Activated T-helper 1 cell treated with anti-CD3 and anti-CD28 coated beads, Interleukin-2, amount 50 U/mL, for 16 hours (primary cell): ENCODE results near the gene HTR5A.
"Not testable (repeated sequence)": the region's sequence is repeated elsewhere in the genome, so short reads cannot be mapped to it uniquely, and the experiment has no call there.

Experiments used
- DNase-seq, 2 donors: peaks; one replicate each; pipeline ENCODE4 v3.0.0-alpha.2; 2020; ENCODE audit warnings: low read depth in 1 of 2, low spot score in 1 of 2

Gene HTR5A

DNA sequence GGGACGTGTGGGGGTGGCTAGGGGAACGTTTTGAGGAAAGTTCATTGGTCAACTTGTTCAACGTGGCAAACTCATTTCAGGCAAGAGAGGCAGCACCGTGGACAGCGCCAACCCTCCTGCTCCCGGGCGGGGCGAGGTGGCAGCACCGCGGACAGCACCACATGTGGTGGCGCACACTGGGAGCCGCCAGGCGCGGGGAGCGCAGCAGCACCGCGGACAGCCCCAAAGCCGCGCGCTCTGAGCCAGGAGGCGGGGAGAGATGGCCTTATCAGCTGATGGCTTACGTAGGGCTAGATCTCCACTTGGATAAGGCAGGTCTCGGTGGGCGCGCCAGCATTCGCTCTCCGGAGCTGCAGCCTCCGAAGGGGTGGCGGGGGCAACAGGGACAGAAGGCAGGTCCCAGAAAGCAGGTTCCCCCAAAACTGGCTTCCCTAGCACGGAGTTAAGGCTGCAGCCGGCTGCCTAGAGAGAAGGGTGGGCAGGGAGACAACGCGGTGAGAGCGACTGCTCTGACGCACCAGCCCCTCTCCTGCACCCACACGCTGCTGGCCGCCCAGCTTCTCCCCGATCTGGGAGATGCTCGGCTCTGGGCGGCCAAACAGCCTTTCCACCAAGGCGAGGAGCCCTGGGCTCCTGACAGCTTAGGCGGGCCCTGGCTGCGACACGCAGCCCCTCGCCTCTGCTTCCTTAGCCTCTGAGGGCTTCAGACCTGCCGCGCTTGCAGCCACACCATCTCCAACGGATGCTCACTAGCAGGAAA, at the start of gene HTR5A:
HTR5A (plus strand) TSS at position 333 of the 760 bp plus-strand sequence. CDS start 576 bp downstream, outside the sequence.
- peak; percentile 40 to 45 for DNase-seq

DNA sequence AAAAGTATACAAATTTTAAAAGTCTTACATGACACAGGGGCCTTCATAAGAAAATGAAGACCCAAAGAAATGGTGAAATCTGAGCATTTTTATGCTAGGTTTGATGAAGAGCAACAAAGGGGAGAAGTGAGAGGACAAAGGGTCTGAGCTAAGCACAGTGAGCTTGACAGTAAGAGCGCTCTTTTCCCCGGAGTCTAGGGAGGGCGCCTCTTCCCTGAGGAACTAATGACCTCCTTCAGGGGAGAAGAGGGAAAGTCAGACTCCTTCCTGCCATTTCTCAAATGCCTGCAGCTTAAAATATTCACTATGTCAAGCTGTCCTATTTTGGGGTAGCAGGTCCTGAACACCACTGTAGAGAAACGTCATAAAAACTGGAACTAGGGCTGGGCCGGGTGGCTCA, 49.1 kb upstream of the HTR5A start:
- no peak for DNase-seq

DNA sequence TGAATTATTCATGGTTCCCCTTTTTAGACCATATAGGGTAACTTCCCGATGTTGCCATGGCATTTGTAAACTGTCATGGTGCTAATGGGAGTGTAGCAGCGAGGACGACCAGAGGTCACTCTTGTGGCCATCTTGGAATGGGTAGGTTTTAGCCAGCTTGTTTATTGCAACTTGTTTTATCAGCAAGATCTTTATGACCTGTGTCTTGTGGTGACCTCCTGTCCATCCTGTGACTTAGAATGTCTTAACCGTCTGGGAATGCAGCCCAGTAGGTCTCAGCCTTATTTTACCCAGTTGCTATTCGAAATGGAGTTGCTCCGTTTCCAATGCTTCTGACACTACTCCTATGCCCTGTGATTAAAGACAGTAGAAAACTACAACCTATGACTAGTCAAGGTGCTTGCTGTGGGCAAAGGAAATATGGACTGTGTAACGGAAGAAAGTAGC, 48.4 kb upstream of the HTR5A start:
- no peak for DNase-seq

DNA sequence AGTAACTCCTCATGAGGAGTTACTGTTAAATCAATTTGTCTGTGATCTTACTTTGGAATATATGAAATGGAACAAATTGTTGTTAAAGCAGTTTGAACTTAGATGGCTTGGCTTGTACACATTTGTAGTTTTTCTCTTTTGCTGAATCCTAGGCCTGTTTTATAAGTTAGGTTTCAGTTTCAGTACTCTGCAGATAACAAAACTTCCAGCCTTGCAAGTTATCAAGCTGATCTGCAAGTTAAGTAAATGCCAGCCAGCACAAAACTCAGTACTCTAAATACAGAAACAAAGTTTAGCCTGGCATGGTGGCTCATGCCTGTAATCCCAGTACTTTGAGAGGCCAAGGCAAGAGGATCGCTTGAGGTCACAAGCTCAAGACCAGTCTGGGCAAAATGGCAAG, 42.2 kb upstream of the HTR5A start:
- no peak for DNase-seq

DNA sequence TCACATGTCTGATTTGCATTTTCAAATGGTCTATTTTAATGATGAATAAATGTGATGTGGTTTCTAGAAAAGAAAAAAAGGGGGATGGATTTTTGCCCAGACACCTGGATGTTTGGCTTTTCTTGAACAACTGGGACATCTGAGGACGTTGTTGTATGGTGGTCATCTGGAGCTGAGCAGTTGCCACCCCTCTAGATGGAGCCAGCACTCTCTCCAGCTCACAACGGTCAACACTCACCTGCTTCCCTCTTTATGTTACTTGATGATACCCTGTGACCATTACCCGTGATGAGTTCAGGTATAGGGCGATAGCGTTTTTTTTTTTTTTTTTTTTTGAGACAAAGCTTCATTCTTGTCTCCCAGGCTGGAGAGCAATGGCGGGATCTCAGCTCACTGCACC, 37.1 kb upstream of the HTR5A start:
- no peak for DNase-seq

DNA sequence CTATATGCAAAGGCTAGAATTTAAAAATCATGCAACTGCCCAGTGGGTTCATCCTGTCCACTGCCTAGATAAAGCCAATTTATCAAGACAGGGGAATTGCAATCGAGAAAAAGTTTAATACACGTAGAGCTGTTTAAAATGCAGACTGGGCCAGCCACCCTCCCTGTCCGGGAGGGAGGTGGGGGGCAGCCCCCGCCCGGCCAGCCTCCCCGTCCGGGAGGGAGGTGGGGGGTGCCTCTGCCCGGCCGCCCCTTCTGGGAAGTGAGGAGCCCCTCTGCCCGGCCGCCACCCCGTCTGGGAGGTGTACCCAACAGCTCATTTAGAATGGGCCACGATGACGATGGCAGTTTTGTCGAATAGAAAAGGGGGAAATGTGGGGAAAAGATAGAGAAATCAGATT, 35.6 kb upstream of the HTR5A start:
- not testable (repeated sequence) for DNase-seq

DNA sequence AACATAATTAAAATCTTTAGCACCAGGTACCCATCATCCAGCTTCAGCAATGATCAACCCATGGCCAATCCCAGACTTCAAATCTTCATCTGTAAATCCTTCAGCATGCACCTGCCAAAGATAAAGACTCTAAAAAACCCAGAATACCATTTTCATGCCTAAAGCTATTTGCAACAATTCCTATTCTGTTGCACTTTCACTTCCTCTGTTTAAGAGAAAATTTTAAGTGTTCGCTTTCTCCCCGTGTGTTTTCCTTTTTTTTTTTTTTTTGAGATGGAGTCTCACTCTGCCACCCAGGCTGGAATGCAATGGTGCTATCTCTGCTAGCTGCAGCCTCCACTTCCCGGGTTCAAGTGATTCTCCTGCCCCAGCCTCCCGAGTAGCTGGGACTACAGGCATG, 31.8 kb upstream of the HTR5A start:
- no peak for DNase-seq

DNA sequence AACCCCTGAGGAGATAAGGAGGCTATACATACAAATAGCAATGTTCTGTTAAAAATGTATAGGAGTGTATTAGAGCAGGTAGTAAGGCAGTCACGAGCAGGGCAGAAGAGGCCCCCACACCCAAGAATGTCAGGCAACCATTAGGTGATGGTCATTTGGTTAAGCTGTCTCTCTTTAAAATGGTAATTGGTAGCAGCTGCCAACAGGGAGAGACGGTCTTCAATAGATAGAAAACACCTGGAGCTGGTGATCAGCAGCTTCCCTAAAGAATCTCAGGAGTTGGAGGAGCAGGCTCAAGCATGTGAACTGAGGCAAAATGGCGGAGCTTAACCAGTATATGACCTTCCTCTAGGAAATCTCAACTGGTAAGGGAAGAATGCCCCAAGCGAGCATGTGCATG, 26.4 kb upstream of the HTR5A start:
- no peak for DNase-seq

DNA sequence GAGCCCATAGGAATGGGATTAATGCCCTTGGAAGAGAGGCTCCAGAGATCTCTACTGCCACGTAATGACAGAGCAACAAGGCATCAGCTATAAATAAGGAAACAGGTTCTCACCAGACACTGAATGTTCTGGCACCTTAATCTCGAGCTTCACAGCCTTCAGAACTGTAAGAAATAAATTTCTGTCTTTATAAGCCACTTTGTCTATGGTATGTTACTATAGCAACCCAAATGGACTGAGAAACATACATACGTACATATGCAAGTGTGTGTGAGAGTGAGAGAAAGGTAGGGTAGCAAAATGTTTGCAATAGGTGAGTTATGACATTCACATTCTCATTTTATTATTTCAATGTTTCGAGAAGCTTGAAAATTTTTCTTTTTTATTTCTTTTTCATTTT, 22.1 kb upstream of the HTR5A start:
- no peak for DNase-seq

DNA sequence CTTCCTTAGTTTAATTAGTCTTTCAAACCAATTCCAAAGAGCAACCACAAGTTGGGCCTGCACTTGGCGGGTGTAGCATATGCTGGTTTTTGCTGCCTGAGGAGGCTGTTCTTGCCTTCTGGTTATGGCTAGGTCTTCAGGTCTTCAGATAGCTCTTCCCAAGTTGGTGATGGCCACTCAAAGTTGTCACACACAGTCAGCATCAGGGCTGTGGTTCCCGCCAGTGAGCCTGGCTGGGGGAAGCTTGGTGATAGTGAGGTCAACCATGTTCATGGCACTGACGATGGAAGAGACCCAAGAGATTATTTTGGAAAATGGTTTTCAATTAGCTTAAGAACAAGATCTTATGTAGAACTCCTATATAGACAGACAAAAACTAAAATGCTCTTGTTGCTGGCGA, 18.8 kb upstream of the HTR5A start:
- no peak for DNase-seq

DNA sequence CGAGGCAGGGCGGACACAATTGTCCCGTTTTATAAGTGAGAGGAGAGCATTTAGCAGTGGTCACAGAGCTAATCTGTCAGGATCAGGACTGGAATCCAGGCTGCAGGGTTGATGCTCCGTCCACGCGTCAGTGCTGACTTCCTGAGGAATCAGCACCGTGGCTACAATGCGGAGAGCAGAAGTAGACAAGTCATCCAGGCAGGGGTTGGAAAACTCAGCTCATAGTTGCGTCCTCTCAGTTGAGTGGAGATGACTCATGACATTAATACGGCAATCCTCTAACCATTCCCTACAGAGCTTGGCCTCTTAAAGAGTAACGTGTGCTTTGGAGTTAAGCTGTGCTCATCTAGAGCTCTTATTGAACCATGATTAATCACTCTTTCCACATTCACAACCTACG, 17.1 kb upstream of the HTR5A start:
- DNase-seq, result no peak

DNA sequence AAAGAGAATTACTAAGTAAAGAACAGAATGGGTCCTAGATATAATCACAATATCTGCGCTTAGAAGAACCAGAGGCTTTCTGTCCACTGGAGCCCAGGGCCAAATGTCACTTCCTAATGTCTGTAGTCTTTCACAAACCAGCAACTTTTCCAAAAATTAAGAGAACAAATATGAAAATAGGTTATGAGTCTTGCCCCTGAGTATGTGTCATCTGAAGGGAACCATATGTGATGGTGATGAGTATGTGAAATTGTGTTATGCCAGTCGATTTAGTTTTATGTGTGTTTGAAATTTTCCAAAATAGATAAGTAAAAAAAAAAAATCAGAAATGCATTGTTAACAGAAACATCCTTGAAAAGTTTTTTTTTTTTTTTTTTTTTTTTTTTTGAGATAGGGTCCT, 15.4 kb upstream of the HTR5A start:
- no peak for DNase-seq

DNA sequence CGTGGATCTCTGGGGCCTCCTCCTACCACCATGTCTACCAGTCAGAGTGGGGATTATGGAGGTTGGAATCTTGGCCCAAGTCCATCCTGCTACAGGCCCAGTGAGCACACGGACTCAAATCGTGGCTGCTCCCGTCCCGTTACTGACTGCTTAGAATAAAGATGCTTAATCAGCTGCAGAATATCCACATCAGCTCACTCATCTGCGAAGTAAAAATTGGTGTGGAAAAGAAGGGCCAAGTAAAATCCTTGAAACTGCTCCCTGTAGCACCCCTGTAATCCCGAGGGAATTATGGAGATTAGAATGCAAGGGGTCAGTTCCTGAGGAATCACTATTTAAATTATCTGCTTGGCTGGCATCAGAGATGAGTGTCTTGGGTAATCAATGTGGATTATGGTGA, 13.0 kb upstream of the HTR5A start:
- no peak for DNase-seq

DNA sequence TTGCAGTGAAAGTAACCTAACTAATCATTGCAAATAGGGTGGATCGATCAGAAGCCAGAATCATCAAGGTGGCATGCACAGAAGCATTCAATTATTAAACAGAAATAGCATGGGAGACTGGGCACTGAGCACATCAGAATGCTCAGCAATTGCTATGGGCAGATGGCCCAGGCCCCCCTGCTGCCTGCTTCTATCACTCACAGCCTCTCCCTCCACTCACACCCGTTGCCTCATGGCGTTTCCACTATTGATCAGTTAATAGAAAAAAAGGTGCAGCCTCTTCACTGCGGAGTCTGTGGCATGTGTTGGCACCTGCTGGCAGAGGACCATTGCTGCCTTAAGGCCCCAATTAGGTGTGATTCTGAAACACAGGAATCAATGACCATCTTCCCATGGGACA, 11.2 kb upstream of the HTR5A start:
- no peak for DNase-seq

DNA sequence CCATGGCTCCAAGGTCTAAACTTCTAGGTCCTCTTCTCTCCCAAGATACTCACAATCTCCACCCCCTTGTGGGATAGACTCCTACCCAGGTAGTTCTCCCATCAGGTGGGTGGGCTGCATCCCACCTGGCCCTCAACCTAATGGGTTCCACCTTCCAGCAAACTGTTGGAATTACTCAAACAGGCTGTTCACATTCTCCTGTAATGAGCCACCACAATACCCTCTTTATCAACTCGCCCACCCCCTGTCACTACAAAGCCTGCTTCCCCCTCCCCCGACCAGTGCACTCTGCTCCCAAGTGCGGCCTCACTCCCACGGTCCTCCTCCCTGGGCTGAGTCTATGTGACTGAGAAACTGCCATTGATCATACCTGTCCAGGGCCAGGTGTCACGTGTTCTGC, 10.4 kb upstream of the HTR5A start:
- DNase-seq, result no peak

DNA sequence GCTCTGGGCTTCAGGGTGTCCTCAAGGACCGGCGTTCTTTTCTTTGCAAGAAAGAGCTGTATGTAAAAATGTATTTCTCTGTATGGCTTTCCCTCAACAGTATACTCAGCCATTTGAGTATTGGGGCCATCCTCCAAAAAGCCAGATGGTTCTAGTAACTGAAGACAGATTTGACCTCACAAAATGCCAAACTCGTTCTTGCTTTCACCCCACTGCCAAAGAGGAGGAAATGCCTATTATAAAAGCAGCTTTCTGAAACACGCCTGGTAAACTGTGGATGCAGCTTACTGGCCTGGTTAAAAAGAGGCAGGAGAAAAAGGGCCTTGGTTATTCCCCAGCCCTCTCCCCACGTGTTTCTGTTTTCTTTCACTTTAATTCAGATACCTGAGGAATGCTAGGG, 7.7 kb upstream of the HTR5A start:
- no peak for DNase-seq

DNA sequence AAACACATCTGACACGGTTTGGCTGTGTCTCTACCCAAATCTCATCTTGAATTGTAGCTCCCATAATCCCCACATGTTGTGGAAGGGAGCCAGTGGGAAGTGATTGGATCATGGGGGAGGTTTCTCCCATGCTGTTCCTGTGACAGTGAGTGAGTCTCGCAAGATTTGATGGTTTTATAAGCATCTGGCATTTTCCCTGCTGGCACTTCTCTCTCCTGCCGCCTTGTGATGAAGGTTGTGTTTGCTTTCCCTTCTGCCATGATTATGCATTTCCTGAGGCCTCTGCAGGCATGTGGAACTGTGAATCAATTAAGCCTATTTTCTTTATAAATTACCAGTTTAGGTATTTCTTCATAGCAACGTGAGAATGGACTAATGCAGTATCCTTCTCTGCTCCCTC, 5.9 kb upstream of the HTR5A start:
- no peak for DNase-seq

DNA sequence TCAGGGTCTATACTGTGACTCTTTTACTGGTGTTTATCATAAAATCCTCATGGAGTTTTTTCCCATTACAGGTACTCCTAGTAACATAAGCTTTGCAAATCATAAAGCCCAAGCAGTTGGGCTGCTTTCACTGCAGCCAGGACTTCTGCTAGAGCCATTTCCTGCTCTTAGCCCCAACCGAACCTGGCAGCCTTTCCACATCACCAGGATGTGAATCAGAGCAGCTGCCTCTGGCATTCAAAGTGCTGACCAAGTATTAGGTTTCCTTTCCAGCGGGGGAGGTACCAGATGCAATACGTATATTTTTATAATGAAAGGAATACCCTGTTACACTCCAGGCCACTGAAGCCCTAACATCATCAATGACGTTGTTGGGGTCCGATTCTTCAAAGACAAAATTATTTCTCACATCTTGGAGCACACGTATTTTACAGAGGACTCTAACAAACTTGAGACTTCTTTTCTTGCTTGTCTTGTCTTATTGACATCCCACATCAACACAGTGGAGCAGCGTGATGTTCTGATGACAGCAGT, 3.6 kb upstream of the HTR5A start:
- DNase-seq, result no peak

DNA sequence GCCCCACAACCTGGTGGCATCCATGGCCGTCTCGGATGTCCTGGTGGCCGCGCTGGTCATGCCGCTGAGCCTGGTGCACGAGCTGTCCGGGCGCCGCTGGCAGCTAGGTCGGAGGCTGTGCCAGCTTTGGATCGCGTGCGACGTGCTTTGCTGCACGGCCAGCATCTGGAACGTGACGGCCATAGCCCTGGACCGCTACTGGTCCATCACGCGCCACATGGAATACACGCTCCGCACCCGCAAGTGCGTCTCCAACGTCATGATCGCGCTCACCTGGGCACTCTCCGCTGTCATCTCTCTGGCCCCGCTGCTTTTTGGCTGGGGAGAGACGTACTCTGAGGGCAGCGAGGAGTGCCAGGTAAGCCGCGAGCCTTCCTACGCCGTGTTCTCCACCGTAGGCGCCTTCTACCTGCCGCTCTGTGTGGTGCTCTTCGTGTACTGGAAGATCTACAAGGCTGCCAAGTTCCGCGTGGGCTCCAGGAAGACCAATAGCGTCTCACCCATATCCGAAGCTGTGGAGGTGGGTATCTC, 1.1 kb downstream of the HTR5A start:
- no peak for DNase-seq

DNA sequence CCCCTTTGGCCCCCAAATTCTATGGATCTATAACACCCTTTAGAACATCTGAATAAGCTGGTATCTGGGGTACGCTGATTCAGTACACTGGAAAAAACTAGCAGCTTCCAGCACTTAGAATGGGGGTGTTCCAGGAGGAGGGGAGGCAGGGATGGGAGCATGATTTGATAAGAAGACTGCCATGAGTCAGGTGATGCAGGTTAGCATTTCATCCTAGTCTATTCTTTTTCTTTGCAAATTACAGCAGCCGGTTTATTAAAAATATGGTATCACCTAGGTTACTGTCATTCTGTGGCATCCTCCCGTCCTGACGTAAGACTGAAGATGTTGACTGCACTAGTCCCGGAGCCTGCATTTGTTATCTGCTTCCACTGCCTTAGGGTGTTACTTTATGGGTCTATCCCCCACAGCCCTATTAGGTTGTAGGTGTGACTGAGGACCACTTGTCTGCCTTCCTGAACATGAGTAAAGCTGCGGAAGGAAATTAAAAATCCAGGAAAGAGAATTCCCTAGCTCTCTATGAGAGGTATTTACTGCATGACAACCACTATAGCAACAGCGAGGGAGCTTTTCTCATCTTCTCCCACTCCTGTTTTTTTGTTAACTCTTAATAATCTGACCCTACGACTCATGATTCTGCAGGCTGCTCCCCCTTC, 1.9 kb downstream of the HTR5A start:
- no peak for DNase-seq

DNA sequence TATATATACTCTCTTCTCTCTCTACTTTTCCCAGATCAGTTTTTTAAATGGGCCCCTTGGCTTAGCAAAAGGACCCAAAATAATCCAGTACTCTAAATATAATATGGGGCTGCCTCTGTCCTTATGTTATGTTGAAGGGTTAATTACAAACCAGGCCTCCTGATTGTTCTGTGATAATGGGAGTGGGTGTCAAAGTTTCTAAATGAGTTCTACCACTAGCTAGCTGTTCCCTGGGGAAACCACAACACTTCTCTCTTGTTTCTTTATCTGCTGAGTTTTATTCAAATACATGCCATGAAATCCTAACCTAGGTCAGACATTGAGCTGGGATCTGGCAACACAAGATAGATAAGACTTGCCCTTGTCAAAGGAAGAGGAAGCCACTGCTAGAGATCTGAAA, 3.8 kb downstream of the HTR5A start:
- no peak for DNase-seq

DNA sequence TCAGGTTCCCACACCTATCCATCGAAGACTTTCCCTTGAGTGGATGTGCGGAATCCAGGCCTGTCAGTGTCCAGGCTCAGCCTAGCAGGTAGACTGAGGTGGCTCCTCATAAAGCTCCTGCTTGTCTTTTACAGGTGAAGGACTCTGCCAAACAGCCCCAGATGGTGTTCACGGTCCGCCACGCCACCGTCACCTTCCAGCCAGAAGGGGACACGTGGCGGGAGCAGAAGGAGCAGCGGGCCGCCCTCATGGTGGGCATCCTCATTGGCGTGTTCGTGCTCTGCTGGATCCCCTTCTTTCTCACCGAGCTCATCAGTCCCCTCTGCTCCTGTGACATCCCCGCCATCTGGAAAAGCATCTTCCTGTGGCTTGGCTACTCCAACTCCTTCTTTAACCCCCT, 13.9 kb downstream of the HTR5A start:
- no peak for DNase-seq
